ENCODE measurements around the gene PITPNM1.

Gene PITPNM1

DNA sequence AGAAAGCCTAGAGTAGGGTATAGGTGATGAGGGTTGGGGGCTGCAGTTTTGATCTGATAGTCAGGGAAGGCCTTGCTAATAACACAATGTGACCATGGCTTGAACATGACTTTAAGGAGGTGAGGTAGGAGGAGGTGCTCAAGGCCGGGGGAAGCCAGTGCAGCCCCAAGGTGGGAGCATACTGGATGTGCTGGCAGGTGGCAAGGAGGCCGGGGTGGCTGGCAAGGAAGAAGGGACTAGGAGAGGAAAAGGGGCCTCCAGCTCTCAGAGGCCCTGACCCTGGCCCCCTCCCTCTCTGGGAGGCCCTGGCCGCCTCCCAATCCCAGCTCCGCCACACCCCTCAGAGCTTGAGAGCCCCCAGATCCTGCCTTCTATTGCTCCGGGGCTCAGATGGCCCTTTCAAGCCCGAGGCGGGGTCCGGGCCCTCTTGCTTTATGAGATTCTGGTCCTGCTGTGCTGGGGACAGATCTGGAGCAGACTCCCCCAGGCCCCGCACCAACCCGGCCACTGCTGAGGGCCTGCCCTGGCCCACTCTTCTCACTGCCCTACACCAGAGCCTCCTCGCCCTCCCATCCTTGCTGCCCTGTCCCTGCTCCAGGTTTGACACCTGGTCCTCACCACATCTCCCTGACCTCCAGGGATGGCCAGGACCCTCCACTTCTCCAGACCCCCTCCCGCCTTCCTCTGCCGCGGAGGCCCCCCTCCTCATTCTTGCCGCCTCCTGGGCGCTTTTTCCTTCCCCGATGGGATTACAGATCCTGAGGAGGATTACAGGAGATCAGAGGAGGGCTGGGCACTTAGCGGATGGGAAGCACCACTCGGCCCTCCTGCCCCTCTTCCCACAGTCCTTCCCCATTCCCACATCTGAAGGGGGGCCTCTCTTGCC lies 1.8 kb downstream of the PITPNM1 start:
- DNase-seq (ENCODE audit: low spot score) = no peak

DNA sequence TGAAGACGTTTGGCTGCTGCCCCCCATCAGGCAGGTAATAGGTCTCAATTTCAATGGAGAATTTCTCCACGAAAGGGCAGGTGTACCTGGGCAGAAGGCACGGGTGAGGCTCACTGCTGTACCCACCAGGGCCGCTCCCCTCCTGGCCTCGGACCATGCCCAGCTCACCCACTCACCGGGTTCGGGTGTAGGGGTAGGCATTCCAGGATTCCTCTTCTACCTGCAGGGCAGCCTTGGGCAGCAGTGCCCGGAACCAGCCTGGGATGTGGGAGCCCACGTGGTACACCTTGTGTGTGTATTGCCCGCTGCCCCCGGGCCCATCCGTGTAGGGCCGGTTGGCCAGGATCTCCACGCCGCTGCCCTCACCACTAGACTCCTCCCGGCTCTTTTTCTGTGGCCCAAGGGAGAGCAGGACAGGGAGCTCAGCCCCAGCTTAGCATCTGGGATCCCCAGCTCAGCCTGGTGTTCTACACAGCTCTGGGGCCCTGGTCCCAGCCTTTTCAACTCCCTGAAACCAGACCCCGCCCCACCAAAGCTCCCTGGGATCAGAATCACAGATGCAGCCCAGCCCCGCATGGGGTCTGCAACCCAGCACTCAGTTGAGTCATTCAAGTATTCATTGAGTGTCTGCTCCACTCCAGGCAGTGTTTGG lies 2.7 kb downstream of the PITPNM1 start:
- DNase-seq (ENCODE audit: low spot score) = no peak

DNA sequence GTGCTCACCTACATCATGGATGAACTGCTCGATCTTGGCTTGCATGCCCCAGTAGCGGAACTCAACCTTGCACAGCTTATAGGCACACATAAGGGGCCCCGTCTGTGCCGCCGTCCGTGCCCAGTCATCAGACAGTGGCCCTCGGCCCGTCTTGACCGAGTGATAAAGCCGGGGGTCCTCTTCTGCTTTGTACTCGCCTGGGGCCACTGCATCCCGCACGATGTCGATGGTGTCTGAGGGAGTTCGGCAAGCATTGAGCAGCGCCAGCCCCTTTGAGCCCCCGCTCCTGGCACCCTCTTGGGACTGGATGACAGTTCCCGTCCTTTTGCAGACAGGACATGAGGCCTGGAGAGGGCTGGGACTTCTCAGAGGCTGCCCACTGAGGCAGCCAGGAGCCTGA lies 3.3 kb downstream of the PITPNM1 start:
- DNase-seq (ENCODE audit: low spot score) = no peak

DNA sequence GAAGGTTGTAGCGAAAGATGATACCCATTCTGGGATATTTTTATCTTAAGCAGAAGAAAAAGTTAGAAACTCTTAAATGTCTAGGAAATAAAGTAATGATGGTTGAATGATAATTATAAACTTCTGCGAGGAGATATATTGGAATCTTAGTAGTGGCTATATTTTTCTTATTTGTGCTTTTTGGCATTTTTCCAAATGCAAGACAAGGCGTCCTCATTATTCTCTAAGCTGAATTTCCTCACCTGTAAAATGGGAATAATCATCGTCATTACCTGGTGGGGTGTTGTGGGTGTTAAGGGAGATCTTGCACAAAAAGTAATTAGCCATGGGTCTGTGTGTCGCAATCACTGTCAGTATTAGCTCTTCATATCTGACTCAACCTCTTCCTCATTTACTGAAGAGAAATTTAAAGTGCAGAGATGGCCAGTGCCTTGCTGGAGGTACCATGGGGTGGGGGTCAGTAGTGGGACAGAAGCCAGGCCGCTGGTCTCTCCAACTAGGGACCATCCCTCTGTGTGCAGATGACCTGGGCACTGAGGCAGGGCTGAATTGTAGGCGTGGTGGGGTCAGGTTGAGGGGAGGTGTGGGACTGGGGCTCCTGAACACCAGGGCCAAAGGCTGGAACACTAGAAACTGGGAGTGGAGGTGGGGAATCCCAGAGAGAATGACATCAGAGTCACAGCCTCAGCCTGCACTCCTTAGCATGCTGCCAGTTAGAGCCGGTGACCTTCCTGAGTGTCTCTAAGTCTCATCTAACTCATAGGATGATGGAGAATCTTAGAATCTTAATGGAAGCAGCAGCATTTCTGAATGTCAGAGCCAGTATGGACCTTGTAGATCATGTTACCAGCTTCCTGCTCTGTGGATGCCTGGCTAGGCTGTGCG lies 4.1 kb downstream of the PITPNM1 start:
- DNase-seq (ENCODE audit: low spot score) = no peak

DNA sequence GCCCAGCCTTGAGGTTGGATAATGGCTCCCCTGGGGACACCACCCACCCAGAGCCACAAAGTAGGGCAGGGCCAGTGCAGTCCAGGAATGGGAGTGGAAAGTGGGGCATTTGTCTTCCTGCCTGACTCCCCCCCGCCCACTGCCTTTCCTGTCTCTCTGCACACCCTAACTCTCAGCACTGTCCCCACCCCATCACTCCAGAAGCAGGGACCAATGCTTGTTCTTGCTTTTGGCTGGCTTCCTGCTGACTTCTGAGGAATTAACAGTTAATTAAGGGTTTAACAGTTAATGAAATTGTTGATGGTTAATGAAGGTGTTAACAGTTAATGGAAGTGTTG lies 4.7 kb downstream of the PITPNM1 start:
- DNase-seq (ENCODE audit: low spot score) = no peak

DNA sequence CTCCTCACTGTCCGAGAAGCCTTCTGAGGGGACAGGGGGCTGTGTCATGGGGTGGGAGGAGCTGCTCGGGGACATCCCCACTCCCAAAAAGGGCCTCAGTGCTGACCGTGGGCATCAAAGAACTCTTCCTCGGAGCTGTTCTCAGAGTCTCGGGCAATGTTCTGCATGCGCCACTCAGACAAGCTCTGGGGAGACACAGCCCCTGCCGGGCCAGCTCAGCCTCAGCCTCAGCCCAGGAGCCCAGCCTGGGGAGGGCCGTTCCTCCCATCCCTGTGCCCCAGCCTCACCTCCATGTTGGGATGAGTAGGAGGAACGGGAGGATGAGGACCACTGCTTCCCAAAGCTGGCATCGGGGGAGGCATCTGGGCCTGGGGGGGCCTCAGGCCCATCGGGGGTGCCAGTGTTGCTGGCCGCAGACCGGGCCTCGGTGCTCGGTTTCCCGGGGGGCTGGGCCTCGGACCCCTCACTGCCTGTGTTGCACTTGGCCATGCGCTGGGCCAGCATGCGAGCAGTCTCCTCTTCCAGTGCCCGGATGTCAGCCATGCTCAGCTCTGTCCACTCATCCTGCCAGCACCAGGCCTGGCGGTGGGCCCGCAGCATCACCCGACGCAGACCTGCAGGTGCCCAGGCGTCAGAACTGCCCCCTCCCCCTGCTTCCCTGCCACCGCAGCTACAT lies 5.2 kb downstream of the PITPNM1 start:
- no peak for DNase-seq (ENCODE audit: low spot score)

DNA sequence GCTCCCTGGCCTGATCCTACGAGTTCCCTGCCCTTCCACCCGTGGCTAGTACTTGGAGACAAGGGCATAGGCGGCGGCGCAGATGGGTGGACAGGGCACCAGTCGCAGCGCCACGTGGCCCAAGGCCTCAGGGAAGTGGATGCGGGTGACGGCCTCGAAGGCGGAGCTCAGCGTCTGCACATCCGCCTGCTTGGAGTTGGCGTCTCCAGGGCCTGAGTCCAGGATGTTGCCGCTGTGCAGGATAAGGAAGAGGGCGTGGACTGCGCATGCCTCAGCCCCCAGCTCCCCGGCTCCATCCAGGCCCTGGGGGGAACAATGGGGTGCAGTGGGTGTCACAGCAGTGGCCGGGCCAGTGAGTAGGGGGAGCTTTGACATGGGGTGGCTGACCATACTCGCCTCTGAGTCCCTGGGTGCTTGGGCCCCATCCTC lies 6.6 kb downstream of the PITPNM1 start:
- DNase-seq (ENCODE audit: low spot score) = no peak

DNA sequence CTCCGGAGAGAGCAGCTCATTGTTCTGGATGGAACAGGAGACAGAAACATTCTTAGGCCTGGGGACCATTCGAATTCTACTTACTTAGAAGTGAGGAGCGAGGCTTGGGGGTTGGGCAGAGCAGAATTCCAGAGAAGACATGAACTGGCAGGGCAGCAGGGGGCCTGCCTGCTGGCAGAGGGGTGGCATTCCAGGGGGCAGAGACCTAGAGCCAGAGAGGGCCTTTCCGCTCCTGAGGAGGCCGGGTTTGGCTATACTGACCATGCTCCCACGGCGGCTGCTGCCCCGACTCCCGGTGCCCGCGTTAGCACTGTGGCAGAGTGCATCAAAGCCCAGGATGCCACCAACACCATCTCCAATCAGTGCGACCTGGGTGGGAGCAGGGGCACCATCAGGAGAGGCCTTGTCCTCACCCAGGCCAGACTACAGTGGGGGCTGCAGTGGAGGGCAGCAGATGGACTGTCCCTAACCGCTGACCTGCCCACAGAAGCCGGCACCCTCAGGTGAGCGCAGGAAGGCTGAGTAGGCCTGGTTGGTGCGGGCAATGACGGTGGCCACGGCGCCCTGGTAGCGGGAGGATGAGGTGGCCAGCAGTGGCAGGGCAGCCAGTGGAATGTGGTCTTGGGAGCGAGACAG lies 7.4 kb downstream of the PITPNM1 start:
- DNase-seq (ENCODE audit: low spot score) = no peak

DNA sequence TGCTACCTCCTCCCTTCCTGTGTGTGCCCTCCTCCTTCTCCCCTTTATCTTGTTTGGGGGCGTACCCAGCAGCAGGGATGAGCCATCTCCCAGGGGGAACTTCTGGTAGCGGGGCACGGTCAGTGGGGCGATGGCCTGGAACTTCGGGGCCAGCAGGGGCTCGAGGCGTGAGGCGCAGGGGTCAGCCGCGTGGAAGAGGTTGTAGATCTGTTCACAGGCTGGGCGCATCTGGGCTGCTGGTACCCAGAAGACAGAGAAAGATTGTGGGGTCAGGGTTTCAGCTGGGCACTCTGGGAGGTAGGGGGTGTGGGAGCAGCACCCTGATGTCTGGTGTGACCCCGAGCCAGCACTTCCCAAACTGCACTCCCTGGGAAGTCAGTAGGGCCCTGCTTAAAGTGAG lies 9.1 kb downstream of the PITPNM1 start:
- DNase-seq (ENCODE audit: low spot score) = no peak

DNA sequence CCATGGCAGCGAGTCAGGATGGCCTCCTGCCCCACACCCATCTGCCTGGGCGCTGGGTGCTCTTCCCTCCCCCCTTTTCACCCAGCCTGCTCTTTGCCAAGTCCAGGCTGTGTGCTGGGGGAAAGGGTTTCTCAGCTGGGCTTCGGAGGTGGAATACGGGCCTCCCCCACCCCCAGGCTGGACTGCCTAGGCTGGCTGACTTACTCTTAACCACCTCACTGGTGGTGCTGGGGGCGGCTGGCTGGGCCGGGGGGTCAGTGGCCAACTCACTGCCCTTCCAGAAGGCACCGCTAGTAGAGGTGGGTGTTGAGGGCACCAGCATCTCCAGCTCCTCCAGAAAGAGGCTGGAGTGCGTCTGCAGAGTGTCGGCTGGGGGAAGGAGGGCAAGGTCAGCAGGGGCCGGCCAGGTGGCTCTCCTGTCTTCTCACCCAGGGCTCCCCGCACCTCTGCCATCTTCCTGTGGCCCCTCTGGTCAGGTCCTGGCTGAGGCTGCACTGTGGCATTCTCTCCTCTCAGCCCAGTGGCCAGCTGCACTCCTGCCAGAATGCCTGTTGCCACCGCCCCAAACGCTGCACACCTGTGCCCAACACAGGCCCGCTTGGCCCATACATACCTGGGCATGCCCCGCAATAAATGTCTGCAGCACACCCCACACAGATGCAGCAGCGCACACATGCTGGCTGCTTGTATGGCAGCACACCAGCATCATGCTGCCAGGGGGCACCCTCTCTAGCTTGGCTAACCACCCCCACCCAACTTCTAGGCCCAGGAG lies 9.7 kb downstream of the PITPNM1 start:
- no peak for DNase-seq (ENCODE audit: low spot score)

DNA sequence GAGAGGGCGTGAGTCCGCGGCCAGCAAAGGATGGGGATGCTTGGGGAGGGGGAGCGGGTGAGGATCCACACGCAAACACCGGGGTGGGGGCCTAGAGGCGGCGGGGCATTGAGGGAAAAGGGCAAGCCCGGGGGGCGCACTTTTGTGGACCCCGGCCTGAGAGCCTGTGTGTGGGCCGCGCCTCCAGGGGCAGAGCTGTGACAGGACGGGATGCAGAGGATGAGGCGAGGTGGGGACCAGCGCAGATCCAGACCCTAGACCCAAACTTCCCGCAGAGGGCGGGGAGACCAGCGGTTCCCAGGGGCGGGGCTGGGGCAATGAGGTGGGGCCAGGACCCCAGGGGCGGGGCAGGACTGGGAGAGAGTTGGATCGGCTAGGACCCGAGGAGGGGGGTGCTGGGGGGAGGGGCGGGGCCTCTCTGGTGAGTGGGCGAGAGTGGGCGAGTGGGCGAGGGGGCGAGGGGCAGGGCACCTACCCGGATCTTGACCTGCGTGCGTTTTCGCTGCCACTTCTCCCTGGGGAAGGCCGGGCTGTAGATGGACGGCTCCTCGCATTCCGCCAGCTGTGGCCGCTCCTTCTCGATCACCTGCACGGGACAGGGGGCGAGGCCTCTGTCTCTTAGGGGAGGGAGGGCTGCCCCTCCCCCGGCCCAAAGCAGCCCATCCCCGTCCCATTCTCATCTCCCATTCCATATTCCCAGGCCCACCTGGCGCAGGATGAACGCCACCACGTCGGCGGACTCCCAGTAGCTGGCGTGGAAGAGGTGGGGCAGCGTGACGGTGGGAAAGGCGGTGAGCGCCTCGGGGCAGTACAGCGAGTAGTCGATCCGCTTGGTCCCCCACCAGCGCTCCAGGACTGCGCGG lies 10.6 kb downstream of the PITPNM1 start:
- DNase-seq (ENCODE audit: low spot score) = no peak

DNA sequence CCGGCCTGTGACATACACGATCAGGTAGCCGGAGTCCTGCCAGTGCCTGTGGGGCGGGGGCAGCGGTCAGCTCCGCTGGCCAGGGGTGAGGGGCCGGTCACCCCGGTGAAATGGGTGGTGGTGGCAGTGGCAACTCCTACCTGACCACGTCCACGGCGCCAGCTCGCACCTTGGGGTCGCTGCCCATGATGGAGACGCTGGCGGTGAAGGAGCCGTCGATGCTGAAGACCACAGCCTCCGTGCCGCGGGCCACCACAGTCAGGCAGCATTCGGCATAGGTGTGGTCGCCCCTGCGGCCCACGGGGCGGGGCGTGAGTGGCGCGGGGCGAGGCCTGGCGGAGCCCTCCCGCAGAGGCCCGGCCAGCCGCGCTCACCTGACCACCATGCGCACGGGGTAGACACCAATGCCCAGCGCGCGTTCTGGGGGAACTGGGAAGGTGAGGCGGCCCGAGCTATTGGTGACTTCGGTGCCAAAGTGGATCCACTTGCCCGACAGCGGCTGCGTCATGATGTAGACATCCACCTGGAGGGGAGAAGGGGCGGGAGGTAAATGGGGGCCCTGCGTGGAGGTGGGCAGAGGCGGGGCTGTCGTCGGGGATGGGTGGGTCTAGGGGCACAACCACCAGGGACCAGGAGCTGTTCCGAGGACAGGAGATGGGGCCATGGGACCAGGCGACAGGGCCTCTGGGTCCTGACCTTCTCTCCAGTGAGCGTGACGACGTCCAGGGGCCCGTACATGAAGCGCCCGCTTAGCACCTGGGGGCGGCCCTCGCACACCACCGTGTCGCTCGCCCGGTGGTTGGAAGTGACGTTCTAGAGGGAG lies 11.4 kb downstream of the PITPNM1 start:
- no peak for DNase-seq (ENCODE audit: low spot score)

DNA sequence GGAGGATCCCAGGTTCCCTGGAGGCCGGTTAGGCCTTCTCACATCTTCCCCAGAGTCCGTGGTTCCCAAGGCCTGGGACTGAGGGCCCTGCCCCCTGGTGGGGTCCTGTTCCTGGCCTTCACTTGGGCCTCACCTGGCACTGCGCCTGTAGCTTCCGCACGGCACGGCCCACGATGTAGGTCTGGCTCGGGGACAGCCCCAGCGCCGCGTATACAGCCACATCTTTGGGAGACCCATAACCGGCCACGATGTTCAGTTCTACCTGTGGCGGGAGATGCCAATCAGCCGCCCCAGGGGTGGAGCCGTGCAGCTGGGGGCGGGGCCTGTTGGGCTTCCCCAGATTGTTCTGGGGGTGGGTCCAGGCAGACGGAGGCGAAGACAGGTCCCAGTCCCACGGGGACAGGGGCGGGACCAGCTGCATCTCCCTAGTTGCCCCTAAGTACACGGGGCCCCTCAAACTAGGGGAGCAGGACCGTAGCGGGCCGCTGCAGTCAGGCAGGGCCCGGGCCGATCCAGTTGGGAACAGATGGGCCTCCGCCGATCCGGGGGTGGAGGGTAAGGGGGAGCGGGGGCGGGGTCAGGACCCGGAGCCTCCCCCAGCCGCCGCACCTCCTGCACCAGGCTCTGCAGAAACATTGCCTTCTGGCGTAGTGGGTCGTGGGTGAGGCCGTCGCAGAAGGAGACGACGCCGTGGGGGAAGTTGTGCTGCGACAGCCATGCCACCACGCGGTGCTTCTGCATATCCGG lies 12.2 kb downstream of the PITPNM1 start:
- DNase-seq (ENCODE audit: low spot score) = no peak

DNA sequence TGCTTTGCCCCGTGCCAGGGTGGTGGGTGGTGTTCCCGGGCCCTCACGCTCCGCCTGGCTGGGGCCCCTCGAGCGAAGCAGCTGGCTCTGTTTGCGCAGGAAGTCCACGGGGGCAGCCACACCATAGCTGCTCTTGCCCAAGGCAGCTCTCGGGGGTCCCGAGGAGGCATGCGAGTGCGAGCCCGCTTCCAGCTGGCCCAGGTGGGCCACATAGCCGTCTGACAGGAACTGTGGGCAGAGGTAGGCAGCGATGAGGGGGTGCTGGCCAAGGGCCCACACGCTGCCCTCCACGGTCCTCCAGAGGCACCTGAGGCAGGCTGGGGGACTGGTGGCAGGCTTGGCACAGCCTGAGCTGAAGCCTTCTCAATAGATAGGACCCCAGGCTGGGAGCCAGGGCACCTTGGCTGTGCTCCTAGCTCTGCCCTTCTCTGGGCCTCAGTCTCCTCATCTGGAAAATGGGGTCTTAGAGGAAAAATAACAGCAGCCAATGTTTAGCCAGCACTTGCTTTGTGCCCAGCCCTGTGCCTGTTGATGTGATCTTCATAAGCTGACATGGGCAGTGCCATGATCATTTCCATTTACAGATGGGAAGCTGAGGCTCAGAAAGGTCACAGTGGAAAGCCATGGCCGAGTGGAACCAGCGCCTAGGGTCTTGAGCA lies 13.0 kb downstream of the PITPNM1 start:
- no peak for DNase-seq (ENCODE audit: low spot score)

DNA sequence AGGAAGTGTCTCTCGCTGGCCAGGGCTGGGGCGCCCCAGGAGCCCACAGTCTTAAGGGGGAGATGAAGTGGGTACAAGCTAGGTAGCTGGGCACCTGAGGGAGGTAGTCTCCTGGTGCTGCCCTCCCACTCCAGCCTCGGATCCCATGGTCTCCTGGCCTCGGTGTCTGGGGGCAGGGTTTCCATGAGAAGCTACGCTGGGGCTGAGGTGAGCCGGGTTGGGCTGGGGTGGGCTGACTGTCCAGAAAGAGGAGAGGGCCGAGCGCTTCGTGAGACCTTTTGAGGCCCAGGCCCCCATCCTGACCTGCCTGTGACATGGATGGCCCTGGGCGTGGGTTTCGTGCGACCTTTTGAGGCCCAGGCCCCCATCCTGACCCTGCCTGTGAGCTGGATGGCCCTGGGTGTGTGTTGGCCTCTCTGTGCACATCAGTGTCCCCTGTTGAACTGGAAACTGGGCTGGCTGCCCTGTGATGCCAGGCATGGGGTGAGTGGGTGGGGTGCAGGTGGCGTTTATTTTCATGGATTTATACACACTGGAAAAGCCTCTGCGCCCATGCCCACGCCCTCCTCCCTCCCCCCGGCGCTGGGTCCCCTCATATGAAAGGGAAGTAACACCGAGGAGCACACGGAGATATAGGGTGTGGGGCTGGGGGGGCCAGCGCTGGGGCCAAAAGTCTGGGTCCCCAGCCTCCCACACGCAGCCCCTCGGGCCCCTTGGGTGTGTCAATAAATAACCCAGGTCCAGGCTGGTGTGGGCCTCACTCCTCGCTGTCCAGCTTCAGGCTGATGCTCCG lies 13.7 kb downstream of the PITPNM1 start:
- no peak for DNase-seq (ENCODE audit: low spot score)

DNA sequence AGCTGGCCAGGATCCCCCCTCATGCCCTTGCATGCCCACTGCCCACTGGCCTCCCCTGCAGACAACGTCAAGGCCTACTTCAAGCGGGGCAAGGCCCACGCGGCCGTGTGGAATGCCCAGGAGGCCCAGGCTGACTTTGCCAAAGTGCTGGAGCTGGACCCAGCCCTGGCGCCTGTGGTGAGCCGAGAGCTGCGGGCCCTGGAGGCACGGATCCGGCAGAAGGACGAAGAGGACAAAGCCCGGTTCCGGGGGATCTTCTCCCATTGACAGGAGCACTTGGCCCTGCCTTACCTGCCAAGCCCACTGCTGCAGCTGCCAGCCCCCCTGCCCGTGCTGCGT lies 14.5 kb downstream of the PITPNM1 start:
- DNase-seq (ENCODE audit: low spot score) = no peak

All from putamen (tissue), 1 donor.